ENCODE data around the gene OXSR1.
A peak's percentile ranks its signal among the peaks of the same experiment; 100 is the strongest.
"Not testable (repeated sequence)": the region's sequence is repeated elsewhere in the genome, so short reads cannot be mapped to it uniquely, and the experiment has no call there.

OXSR1 gene

GRCh38 chr3:38128303-38128655, 37.1 kb upstream of the OXSR1 start:
- DNase-seq (ENCODE audit: low read depth) = no peak

GRCh38 chr3:38129058-38129457, 36.3 kb upstream of the OXSR1 start:
- DNase-seq (ENCODE audit: low read depth) = no peak

GRCh38 chr3:38130631-38131065, 34.7 kb upstream of the OXSR1 start:
- no peak for DNase-seq (ENCODE audit: low read depth)

- no peak for DNase-seq (ENCODE audit: low read depth)
These were observed 33.5 kb upstream of the OXSR1 start for GRCh38 chr3:38131621-38132369.

- no peak for DNase-seq (ENCODE audit: low read depth)
These were observed 32.2 kb upstream of the OXSR1 start for GRCh38 chr3:38133209-38133556.

- DNase-seq (ENCODE audit: low read depth) = no peak
These were observed 31.6 kb upstream of the OXSR1 start for GRCh38 chr3:38133557-38134405.

- not testable (repeated sequence) for DNase-seq (ENCODE audit: low read depth)
These were observed 30.7 kb upstream of the OXSR1 start for GRCh38 chr3:38134517-38135143.

- DNase-seq (ENCODE audit: low read depth) = not testable (repeated sequence)
These were observed 29.6 kb upstream of the OXSR1 start for GRCh38 chr3:38135621-38136277.

- no peak for DNase-seq (ENCODE audit: low read depth)
These were observed 29.0 kb upstream of the OXSR1 start for GRCh38 chr3:38136393-38136776.

GRCh38 chr3:38136777-38137614, 28.3 kb upstream of the OXSR1 start, which contains the start of gene ACAA1:
Gene ACAA1, minus strand, starts transcription at chr3:38137127. Its CDS starts 92 bp downstream, at chr3:38137035.
- peak; percentile 96 for DNase-seq (ENCODE audit: low read depth)

GRCh38 chr3:38137615-38138348, 27.6 kb upstream of the OXSR1 start:
- no peak for DNase-seq (ENCODE audit: low read depth)

GRCh38 chr3:38138349-38139190, 26.8 kb upstream of the OXSR1 start, which contains the start of gene MYD88:
Gene MYD88, plus strand, starts transcription at chr3:38138661. Its CDS starts 40 bp downstream, at chr3:38138701.
- DNase-seq (ENCODE audit: low read depth) = peak; percentile 79

GRCh38 chr3:38139191-38139590, 26.1 kb upstream of the OXSR1 start:
- no peak for DNase-seq (ENCODE audit: low read depth)

- no peak for DNase-seq (ENCODE audit: low read depth)
These were observed 25.7 kb upstream of the OXSR1 start for GRCh38 chr3:38139652-38140051.

- no peak for DNase-seq (ENCODE audit: low read depth)
These were observed 24.8 kb upstream of the OXSR1 start for GRCh38 chr3:38140326-38141172.

- no peak for DNase-seq (ENCODE audit: low read depth)
These were observed 24.0 kb upstream of the OXSR1 start for GRCh38 chr3:38141173-38141951.

- no peak for DNase-seq (ENCODE audit: low read depth)
These were observed 23.4 kb upstream of the OXSR1 start for GRCh38 chr3:38141952-38142273.

- DNase-seq (ENCODE audit: low read depth) = no peak
These were observed 22.4 kb upstream of the OXSR1 start for GRCh38 chr3:38142959-38143358.
